GM19035 (cell line): ENCODE results near the gene PAXIP1.

Experiments used
- ATAC-seq: cut with Tn5 transposase; IDR thresholded peaks from one replicate; pipeline ENCODE4 v1.9.1; 2021; ENCODE audit not compliant: unreplicated experiment

Gene PAXIP1

GRCh38 chr7:154996101-154996500 lies 6.8 kb downstream of the PAXIP1 start:
- ATAC-seq = no peak

DNA sequence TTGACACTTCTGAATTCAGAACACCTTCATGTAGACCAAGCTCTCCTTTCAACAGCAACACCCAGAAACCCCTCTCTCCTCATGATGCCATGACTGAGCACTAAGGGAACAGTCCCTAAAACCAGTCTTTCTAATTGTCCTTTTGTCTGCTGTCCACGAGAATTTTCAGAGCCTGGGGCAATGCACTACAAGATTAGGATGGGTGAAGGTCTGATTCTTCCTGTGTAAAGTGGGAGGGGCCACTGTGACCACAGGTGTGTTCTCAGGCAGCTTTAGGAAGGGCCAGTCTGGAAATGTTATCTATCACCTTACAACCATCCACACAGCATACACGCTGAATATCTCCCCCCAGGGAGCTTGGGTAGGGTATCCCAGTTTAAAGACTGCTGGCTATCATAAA lies 7.9 kb downstream of the PAXIP1 start:
- ATAC-seq = no peak

GRCh38 chr7:154990964-154991540 lies 11.9 kb downstream of the PAXIP1 start:
- ATAC-seq = no peak

GRCh38 chr7:154987571-154987970 lies 15.4 kb downstream of the PAXIP1 start:
- ATAC-seq = no peak

DNA sequence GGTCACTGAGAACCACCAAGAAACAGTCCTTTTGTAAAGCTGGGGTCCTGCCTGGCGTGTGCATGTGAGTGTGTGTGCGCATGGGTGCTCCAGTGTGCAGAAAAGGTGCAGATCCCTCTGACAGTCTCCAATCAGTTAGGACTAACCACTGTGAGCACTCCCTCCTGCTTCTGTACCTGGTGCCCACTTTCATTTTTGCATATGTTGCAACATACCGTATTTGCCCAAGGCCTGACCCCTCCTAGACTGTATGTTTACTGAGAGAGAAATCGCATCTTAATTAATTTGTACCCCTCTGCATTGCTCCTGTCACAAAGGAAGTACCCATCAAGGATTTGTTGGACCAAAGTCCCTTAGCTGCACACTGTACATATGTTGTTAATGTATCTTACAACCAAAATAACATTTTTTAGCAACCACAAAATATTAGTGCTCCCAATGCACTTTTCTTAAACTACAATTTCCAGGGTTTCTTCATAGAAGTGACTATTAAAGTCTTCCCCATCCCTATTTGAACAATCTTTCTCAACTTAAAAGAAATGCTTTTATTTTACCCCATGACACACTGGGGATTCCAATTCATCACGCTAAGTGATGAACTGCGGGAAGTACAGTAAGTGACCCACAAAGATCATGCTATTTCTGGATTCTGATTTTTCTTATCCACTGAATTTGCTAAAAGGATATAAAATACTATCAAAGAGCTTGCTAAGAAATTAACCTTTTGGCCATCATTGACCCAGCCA lies 16.6 kb downstream of the PAXIP1 start:
- ATAC-seq = no peak

DNA sequence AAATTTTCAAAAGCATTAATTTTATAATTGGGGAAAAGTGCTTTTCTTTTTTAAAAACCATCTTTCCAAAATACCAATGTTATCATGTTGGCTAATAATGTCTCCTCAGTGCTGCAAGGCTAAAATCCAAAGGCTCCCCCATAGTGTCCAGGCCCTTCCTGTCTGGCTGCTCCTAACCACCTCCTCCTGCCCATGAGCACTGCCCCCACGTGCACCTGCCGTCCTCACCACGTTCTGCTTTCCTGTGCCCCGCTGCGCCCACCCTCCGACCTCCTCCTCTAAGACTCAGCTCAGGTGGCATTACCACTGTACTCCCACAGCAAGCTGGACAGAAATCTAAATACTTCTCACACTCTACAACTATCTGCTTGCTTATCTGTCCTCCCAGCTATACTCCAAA lies 17.7 kb downstream of the PAXIP1 start:
- no peak for ATAC-seq

DNA sequence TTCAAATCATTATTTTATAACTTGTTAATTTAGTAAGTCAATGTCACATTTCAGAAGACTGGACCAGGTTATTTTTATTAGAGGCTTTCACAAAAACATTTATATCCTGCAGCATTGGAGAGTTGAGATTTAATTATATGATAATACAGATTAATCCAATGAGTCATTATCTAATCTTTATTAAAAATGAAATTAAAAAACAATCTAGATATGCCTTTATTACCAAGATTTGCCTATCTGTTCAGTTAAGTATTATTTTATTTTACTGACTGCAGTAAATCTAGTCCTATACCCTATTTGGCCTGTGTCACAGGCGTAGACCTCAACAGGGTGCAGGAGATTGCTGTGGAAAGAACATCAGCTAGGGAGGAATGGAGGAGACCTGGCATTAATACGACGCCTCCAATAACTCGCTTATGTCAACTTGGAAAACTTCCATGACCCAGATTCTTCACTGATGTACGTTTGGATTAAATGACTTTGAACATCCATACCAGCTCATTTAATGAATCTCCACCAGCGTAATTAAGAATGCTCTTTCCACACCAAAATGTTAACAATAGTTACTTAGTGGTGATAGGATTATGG lies 18.2 kb downstream of the PAXIP1 start:
- ATAC-seq = no peak

DNA sequence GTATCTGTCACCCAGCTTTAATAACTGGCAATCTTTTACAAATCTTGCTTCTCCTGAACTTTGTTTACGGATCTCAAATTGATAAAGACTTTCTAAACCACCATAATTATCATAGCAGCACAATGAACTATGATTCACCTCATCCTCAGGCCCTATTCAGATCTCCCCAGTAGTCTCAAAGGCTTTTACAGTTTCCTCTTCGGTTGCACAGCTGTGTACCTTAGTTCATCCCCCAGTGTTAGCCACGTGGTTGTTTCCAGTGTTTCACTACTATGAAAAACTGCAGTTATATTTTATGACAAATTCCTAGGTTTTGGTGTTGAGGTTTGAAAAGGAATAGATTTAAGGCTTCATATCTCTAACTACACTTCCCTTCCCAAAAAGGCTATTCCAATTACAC lies 24.9 kb downstream of the PAXIP1 start:
- no peak for ATAC-seq

DNA sequence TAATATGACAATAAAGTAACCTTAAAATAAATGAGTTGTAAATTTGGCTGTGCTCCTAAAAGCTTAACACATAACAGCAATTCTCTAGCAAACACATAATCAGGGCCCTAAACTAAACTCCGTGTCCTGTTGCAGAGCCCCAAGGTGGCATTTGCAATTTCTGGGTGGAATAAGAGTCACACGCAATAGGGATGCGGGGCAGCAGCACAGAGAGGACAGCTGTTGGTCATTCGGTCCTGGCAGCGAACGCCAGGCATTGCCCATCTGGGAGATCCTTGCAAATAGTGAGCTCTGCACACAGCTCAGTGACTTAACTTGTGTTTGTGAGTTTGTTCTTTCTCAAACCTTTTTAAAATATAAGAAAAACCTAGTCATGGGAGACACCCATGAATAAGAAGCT lies 25.7 kb downstream of the PAXIP1 start:
- ATAC-seq = no peak

DNA sequence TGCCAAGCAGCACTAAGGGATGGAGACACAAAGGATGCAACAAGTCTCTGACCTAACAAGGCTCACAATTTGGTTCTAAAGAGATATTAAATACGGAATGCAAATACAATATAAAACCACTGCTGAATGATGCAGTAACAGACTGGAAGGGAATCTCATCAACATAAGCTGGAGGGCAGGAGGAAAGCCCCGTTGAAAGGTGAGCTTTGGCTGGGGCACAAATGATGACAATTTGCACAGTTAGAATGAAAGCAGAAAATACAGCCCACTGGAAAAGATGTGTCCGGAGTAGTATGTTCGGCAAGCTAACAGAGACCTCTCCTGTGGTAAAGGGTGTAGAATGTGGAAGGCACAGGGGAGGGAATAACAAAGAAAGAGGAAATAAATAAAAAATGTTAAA lies 26.1 kb downstream of the PAXIP1 start:
- ATAC-seq = no peak

DNA sequence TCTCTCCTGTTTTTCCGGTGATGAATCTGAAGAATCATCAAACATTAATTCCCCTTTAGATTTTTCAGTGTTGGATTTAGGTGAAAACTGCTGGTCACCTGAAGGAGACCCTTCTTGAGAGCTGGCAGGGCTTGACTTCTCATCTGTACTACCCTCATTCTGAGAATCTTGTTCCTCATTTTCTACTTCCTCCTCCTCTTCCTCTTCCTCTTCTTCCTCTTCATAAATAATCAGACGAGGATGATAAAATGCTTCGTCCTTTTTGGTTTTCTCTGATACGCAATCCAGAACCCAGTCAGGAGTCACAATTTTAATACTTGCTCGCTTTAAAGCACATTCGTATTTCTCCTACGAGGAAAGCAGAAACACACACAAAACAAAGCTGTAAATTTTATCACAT lies 26.9 kb downstream of the PAXIP1 start:
- ATAC-seq = no peak

DNA sequence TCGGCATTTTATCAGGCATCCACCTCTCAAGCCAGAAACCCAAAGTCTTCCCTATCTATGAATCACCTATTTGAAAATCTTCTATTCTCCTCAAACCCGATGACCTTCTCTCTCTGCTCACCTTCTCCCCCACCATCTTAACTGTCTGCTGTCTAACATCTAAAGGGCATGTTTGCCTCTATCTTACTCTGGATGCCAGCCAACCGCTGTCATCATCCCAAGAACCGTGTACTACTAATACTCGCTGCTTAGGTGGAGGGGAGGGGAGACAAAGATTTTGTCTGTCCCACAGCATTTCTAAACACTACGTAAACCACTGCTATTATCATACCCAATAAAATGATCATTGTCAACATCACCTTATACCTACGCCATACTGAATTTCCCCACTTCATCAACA lies 29.5 kb downstream of the PAXIP1 start:
- ATAC-seq = no peak

- ATAC-seq = no peak
Measured at GRCh38 chr7:154968336-154969001, 34.5 kb downstream of the PAXIP1 start.

DNA sequence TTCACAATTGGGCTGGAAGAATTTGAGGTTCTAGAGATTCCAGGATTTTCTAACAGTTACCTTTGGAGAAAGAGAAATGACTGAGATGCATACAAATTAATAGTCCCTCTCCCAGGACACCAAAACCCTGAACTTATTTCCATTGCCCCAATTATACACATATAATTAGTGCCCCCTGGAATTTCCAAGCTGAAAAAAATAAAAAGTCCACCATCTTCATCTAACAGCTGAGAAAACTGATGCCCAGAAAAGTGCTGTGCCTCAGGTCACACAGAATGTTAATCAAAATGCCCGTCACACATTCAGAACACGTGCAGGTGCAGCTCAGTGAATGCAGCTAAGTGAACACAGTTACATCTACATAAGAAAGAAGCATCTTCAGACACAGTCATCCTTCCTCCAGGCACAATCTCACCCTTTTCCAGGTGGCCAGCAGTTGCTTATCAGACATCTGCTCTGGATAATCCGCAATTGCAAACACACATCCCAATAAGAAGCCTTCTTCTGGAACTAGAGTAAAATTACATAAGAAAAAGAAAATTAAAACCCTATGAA lies 35.4 kb downstream of the PAXIP1 start:
- ATAC-seq = no peak

- ATAC-seq = no peak
Measured at GRCh38 chr7:154965014-154965413, 37.9 kb downstream of the PAXIP1 start.

DNA sequence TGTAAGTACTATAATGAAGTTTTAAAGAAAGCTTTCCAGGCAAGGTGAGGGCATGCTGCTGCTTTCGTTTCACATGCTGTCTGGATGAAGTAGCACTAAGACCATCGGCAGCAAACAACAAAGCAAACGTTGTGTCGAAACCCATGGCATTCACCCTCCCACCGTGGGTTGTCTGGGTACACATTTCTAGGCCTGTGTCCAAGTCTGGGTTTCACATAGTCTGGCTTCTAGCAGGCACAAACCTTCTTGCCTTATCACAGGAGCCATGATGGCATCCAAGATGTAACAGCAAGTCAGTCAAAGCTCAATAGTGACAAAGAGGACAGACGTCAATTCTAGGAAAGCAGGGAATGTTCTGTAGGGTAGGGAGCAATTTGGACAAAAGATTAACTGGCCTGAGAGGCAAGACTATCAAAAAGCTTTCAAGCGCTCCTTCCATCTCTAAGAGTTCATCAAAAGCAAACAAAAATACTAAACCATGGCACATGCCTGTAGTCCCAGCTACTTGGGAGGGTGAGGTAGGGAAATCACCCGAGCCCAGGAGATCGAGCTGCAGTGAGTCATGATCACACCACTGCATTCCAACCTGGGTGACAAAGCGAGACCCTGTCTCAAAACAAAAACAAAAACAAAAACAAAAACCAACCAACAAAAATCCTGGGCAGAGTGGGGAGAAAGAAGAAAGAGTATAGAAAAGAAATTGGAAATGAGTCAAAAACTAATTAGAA lies 42.7 kb downstream of the PAXIP1 start:
- no peak for ATAC-seq

DNA sequence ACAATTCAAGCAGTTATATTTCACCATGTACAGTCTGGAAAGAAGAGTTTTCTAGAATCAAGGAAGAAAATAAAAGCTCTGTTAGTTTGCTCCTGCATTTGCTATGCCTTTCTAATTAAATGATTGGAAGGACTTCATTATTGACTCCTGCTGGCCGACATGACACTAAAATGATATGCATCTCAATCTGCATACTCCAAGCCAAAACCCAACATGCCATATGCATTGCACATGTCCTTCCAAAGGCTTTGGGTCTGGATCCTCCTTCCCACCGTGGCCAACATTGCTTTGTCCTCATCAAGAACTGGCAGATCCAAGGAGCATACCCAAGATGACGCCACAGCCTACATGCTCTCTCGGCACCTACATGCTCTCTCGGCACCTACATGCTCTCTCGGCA lies 46.5 kb downstream of the PAXIP1 start:
- no peak for ATAC-seq

DNA sequence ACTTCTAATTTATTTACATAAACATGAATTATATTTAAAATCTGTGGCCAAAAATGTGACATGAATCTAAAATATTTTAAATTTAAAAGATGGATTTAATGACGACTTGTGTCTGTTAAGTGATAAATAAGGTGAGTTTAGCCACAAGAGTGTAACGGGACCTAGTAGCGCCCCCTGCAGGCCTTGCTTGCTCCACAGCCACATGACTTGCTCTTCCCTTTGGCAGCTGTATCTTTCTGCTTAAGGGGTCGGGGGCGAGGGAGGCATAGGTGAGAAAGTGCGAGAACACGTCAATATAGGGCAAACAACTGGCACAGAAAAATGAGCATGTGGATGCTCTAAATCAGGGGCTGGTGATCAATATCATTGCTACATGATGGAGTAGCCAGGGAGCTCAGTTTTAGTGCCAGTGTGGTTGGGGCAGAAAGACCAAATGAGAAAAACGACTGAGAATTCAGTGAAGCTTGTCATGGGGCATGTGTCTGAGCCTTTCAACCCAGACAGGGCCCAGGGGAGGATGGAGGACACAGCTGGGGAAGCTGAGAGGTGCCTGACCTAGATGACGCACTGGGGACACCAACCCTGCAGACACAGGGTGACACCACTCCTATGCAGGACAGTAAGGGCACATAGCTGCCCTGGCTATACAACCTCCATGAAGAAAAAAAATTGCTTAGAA lies 49.8 kb downstream of the PAXIP1 start:
- no peak for ATAC-seq

GRCh38 chr7:154950960-154951359 lies 52.0 kb downstream of the PAXIP1 start:
- ATAC-seq = no peak

GRCh38 chr7:154947604-154948003 lies 55.3 kb downstream of the PAXIP1 start:
- ATAC-seq = no peak

GRCh38 chr7:154946166-154946565 lies 56.8 kb downstream of the PAXIP1 start:
- no peak for ATAC-seq
